HG03066 (cell line): ENCODE results near the gene SCAMP3.
A peak's percentile ranks its signal among the peaks of the same experiment; 100 is the strongest.

ENCODE experiments used
- ATAC-seq: cut with Tn5 transposase; IDR thresholded peaks from one replicate; pipeline ENCODE4 v1.9.1; 2021; ENCODE audit warnings: low read depth; ENCODE audit not compliant: unreplicated experiment

SCAMP3 gene

GRCh38 chr1:155208541-155209311 is 53.4 kb downstream of the SCAMP3 start, which contains the start of gene MTX1:
TSS of gene MTX1 (plus strand) at chr1:155208695. CDS start at chr1:155208805, 110 bp downstream.
- peak; percentile 63 for ATAC-seq

GRCh38 chr1:155207806-155208540 is 54.2 kb downstream of the SCAMP3 start, which contains the start of gene THBS3:
TSS of gene THBS3 (minus strand) at chr1:155207897. CDS start at chr1:155207876, 21 bp downstream.
- ATAC-seq = no peak

GRCh38 chr1:155206891-155207805 is 55.0 kb downstream of the SCAMP3 start:
- ATAC-seq = no peak
